Ascending aorta (tissue), 2 donors: ENCODE measurements around the gene SRGAP3. TPM values are rescaled to one million over a fixed set of nuclear protein-coding genes. Genes with fewer than 3 reads are reported as not detected.
"Not testable (repeated sequence)": the region's sequence is repeated elsewhere in the genome, so short reads cannot be mapped to it uniquely, and the experiment has no call there.

Source experiments
- DNase-seq, 2 donors: peaks; one replicate each; pipeline ENCODE4 v3.0.0-alpha.2; 2019; ENCODE audit warnings: low spot score in 2 of 2
- H3K27ac ChIP-seq, 2 donors: fragments of 200-600 bp; sonication (generic); one replicate each; pipeline ENCODE4 v1.5.1; 2016 to 2017; ENCODE audit warnings: mild to moderate bottlenecking in 1 of 2
- H3K27me3 ChIP-seq: fragments of 200-600 bp; sonication (generic); one replicate; pipeline ENCODE4 v1.5.1; 2017
- H3K36me3 ChIP-seq, 2 donors: fragments of 200-600 bp; sonication (generic); one replicate each; pipeline ENCODE4 v1.5.1; 2016
- H3K4me1 ChIP-seq, 2 donors: fragments of 200-600 bp; sonication (generic); one replicate each; pipeline ENCODE4 v1.5.1; 2016 to 2017; ENCODE audit warnings: mild to moderate bottlenecking in 1 of 2
- H3K4me3 ChIP-seq, 2 donors: fragments of 200-600 bp; sonication (generic); one replicate each; pipeline ENCODE4 v1.5.1; 2016 to 2017; ENCODE audit warnings: mild to moderate bottlenecking in 1 of 2
- H3K9me3 ChIP-seq, 2 donors: fragments of 200-600 bp; sonication (generic); one replicate each; pipeline ENCODE4 v1.5.1; 2016
- CTCF ChIP-seq, 3 experiments: fragments of 200-600 bp in 2 of 3; fragments of 450-650 bp in 1 of 3; sonication (generic) in 2 of 3; IDR thresholded peaks; one replicate each; pipeline ENCODE4 v1.5.1; 2016 to 2019; ENCODE audit warnings: antibody characterized with exemption in 3 of 3, mild to moderate bottlenecking in 1 of 3, moderate library complexity in 1 of 3
- intact Hi-C: fragments of 100-400 bp; cut with DNase I; formaldehyde crosslinking; loops from one replicate; pipeline ENCODE4 v1.15.1; 2023
- total RNA-seq: library from RNA; depleted of rRNA; stranded (reverse); fragments of >200 nt; gene quantifications from one replicate; pipeline ENCODE4 v1.1.0, GENCODE V29; 2016

The SRGAP3 gene
- 1.6 TPM for total RNA-seq

DNA sequence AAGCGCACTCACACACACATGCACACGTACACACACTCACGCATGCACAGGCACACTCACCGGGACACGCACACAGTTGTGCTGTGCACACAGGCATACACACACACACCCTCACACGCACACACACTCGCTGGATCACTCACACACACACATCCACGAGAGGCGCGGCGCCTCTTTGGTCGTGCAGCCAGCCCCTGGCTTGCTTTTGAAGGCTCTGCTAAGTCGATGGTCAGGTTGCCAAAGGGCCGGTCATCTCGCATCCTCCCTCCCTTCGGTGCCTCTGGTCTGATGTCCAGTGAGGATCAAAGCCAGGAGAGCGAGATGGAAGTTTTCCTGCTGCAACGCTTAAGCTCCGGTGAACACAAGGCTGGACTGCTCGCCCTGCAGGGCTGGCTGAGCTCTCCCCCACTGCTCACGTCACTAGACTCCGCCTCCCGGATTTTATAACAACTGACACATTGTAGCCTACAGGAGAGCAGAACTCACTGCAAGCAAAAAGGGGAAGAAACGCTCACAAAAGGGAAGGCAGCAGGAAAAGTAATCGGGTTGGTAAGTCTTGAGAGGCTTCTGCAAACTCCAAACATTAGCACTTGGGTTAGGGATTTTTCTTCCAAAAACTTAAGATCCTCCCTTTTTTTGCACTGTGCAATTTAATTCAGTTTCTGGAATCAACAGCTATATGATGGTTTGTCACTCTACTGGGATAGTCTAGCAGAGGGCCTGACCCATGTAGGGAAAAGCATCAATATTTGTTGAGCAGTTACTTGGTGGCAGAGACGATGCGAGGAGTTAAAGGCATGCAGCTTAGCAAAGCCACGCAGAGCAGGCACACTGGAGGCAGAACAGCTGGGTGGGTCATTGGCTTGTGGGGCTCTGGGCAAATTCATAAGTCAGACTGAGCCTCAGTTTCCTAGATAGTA lies at the start of gene SRGAP3:
SRGAP3 (minus strand) TSS at position 374 of the 920 bp plus-strand sequence. CDS start 695 bp downstream, outside the sequence.
- H3K27ac ChIP-seq = no peak within 1 kb of the TSS
- H3K36me3 ChIP-seq = no peaks in the 10 kb centered on the region
- peaks cover 0 to 14% of the 10 kb centered on the region in 2 donors for H3K4me1 ChIP-seq
- H3K4me3 ChIP-seq = peak within 1 kb of the TSS; percentile 56 to 61
- DNase-seq = peak; percentile 63 to 92
- peak in 2 of 3 experiments; percentile 30 to 45 for TF ChIP-seq CTCF (IDR thresholded peaks at IDR 0.05)
- intact Hi-C loops = no loop called here
- no peaks in the 10 kb centered on the region for H3K27me3 ChIP-seq
- H3K9me3 ChIP-seq = no peaks in the 10 kb centered on the region

GRCh38 chr3:9298236-9298635 lies 48.8 kb upstream of the SRGAP3 start:
- intact Hi-C loops = no loop called here
- DNase-seq = no peak
- Histone ChIP-seq H3K27ac (no peak overlapping the region), H3K36me3 (no peaks in the 10 kb centered on the region), H3K4me1 (no peaks in the 10 kb centered on the region), H3K9me3 (no peaks in the 10 kb centered on the region), H3K4me3 (no peak overlapping the region), H3K27me3 (no peaks in the 10 kb centered on the region)
- TF ChIP-seq CTCF (IDR thresholded peaks at IDR 0.05) = no peak

GRCh38 chr3:9296241-9296640 lies 46.8 kb upstream of the SRGAP3 start:
- intact Hi-C loops = no loop called here
- H3K27ac ChIP-seq = no peak overlapping the region
- H3K4me3 ChIP-seq = no peak overlapping the region
- H3K9me3 ChIP-seq = no peaks in the 10 kb centered on the region
- no peaks in the 10 kb centered on the region for H3K4me1 ChIP-seq
- no peaks in the 10 kb centered on the region for H3K27me3 ChIP-seq
- no peak for DNase-seq
- TF ChIP-seq CTCF (IDR thresholded peaks at IDR 0.05) = no peak
- no peaks in the 10 kb centered on the region for H3K36me3 ChIP-seq

DNA sequence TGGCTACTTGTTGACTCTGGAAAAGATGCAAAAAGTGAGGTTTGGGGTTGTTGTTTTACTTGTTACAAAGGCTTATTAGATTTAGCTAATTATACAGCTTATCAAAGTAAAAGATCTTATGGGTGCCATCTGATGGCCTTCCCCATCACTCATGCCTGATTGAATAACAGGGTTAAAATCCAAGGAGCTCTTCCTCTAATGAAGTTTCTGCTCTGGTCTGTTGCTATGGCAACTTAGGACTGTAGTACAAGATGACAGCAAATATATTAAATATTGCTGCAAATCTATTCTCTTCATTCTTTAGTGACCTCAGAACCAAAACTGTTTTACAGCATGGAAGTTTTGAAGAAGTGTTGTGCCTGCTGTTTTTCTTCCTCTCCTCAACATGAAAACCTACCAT lies 45.6 kb upstream of the SRGAP3 start:
- Histone ChIP-seq H3K36me3 (no peaks in the 10 kb centered on the region), H3K27me3 (no peaks in the 10 kb centered on the region), H3K9me3 (no peaks in the 10 kb centered on the region), H3K4me3 (no peak overlapping the region), H3K27ac (no peak overlapping the region), H3K4me1 (no peaks in the 10 kb centered on the region)
- no peak for TF ChIP-seq CTCF (IDR thresholded peaks at IDR 0.05)
- intact Hi-C loops = no loop called here
- DNase-seq = no peak

DNA sequence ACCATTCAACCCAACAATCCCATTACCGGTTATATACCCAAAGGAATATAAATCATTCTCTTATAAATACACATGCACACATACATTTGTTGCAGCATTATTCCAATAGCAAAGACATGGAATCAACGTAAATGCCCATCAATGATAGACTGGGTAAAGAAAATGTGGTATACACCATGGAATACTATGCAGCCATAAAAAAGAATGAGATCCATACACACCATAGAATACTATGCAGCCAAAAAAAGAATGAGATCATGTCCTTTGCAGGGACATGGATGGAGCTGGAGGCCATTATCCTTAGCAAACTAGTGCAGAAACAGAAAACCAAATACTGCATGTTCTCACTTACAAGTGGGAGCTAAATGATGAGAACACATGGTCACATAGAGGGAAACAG lies 44.5 kb upstream of the SRGAP3 start:
- H3K4me3 ChIP-seq, H3K27me3 ChIP-seq, H3K9me3 ChIP-seq, H3K27ac ChIP-seq, intact Hi-C loops, H3K36me3 ChIP-seq, DNase-seq, H3K4me1 ChIP-seq: not testable (repeated sequence)

GRCh38 chr3:9293076-9293475 lies 43.6 kb upstream of the SRGAP3 start:
- no peak for TF ChIP-seq CTCF (IDR thresholded peaks at IDR 0.05)
- intact Hi-C loops = no loop called here
- Histone ChIP-seq H3K36me3 (no peaks in the 10 kb centered on the region), H3K27ac (no peak overlapping the region), H3K27me3 (no peaks in the 10 kb centered on the region), H3K9me3 (no peaks in the 10 kb centered on the region), H3K4me1 (no peaks in the 10 kb centered on the region), H3K4me3 (no peak overlapping the region)
- DNase-seq = no peak
